H1 (cell line): ENCODE data around the gene CTDSP1. TPM values are rescaled to one million over a fixed set of nuclear protein-coding genes. Genes with fewer than 3 reads are reported as not detected.
A peak's percentile ranks its signal among the peaks of the same experiment; 100 is the strongest.

Experiments
- CTCF ChIA-PET: fragments of 300-600 bp; sonication (Branson Sonifier 250); formaldehyde crosslinking; loops from one replicate; lab custom pipeline; 2021; ENCODE audit not compliant: partially characterized antibody; lab: Charles Lee
- POLR2A ChIA-PET: fragments of 300-600 bp; sonication (Branson Sonifier 250); formaldehyde crosslinking; loops from one replicate; lab custom pipeline; 2021; ENCODE audit warnings: inconsistent platforms; ENCODE audit not compliant: partially characterized antibody; lab: Charles Lee
- DNase-seq, 2 experiments: peaks; one replicate each; pipeline versions ENCODE4 v3.0.0 to v3.0.0-alpha.2; 2010 to 2022; ENCODE audit warnings: low spot score in 2 of 2, low read depth in 1 of 2, mixed read lengths in 1 of 2
- FAIRE-seq: peaks from 2 replicates; lab custom pipeline; 2011; peaks lifted over from hg19 to GRCh38; lab: Jason Lieb, UNC
- H2AFZ ChIP-seq: 2 replicates; pipeline ENCODE4 v1.8.1; 2012; ENCODE audit warnings: low read length, inconsistent platforms
- H2AK5ac ChIP-seq: 2 replicates; pipeline ENCODE4 v1.6.1; 2013; ENCODE audit warnings: low read depth, low read length
- H2BK120ac ChIP-seq: replicated peaks from 2 replicates; pipeline ENCODE3; 2013; ENCODE audit warnings: low read depth, low read length, inconsistent platforms
- H2BK12ac ChIP-seq: 2 replicates; pipeline ENCODE4 v1.6.1; 2013; ENCODE audit warnings: low read depth, low read length
- H2BK15ac ChIP-seq: 2 replicates; pipeline ENCODE4 v1.6.1; 2013; ENCODE audit warnings: low read length
- H2BK20ac ChIP-seq: 2 replicates; pipeline ENCODE4 v1.6.1; 2013; ENCODE audit warnings: low read length
- H2BK5ac ChIP-seq: 2 replicates; pipeline ENCODE4 v1.6.1; 2013; ENCODE audit warnings: low read depth, low read length
- H3K14ac ChIP-seq: 2 replicates; pipeline ENCODE4 v1.6.1; 2013; ENCODE audit warnings: inconsistent platforms; ENCODE audit not compliant: insufficient read length
- H3K18ac ChIP-seq: 2 replicates; pipeline ENCODE4 v1.6.1; 2013; ENCODE audit warnings: low read length; ENCODE audit errors: extremely low read depth
- H3K23ac ChIP-seq: 2 replicates; pipeline ENCODE4 v1.6.1; 2013; ENCODE audit warnings: inconsistent platforms; ENCODE audit not compliant: insufficient read length
- H3K23me2 ChIP-seq: 2 replicates; pipeline ENCODE4 v1.6.1; 2013; ENCODE audit warnings: low read depth, low read length
- H3K27ac ChIP-seq: 2 replicates; pipeline ENCODE4 v1.6.1; 2011; ENCODE audit warnings: low read depth, low read length, inconsistent platforms
- H3K27me3 ChIP-seq, 4 experiments: replicated peaks in 1 of 4; 1 replicate in 1 of 4; 2 replicates in 3 of 4; pipeline versions ENCODE4 v1.6.1 to v1.8.1; 2011 to 2013; ENCODE audit warnings: low read length in 3 of 4, mild to moderate bottlenecking in 3 of 4, inconsistent platforms in 2 of 4, mixed read lengths in 2 of 4, moderate library complexity in 1 of 4; ENCODE audit not compliant: control insufficient read depth in 3 of 4, insufficient read depth in 3 of 4; ENCODE audit errors: extremely low read depth in 1 of 4
- H3K36me3 ChIP-seq, 4 experiments: 2 replicates each; pipeline versions ENCODE4 v1.6.1 to v1.8.1; 2011 to 2013; ENCODE audit warnings: mild to moderate bottlenecking in 4 of 4, low read length in 3 of 4, moderate library complexity in 2 of 4, control low read depth in 1 of 4, inconsistent platforms in 1 of 4; ENCODE audit not compliant: insufficient read depth in 4 of 4, control insufficient read depth in 2 of 4
- H3K4ac ChIP-seq: replicated peaks from 2 replicates; pipeline ENCODE3; 2013; ENCODE audit warnings: low read length, low read depth, mixed read lengths, inconsistent platforms; ENCODE audit not compliant: insufficient read length
- H3K4me1 ChIP-seq, 4 experiments: replicated peaks in 1 of 4; 1 replicate in 1 of 4; 2 replicates in 3 of 4; pipeline versions ENCODE4 v1.6.1 to v1.8.1; 2011 to 2013; ENCODE audit warnings: low read length in 3 of 4, inconsistent platforms in 2 of 4, mixed read lengths in 1 of 4; ENCODE audit not compliant: insufficient read depth in 4 of 4, control insufficient read depth in 3 of 4
- H3K4me2 ChIP-seq, 2 experiments: 2 replicates each; pipeline versions ENCODE4 v1.6.1 to v1.8.1; 2011 to 2013; ENCODE audit warnings: low read depth in 2 of 2, low read length in 2 of 2, control low read depth in 1 of 2, inconsistent platforms in 1 of 2, mild to moderate bottlenecking in 1 of 2; ENCODE audit not compliant: insufficient read depth in 1 of 2
- H3K4me3 ChIP-seq, 4 experiments: fragments of 200-600, 300-600 bp in 1 of 4; sonication (generic), shearing (Covaris generic), sonication (Bioruptor Twin) in 1 of 4; 2 replicates each; pipeline versions ENCODE4 v1.5.1 to v1.8.1; 2011 to 2016; ENCODE audit warnings: low read length in 4 of 4, low read depth in 3 of 4, control low read depth in 2 of 4, inconsistent platforms in 2 of 4, mild to moderate bottlenecking in 2 of 4, mixed read lengths in 1 of 4, moderate library complexity in 1 of 4; ENCODE audit not compliant: insufficient read depth in 2 of 4; ENCODE audit errors: extremely low read depth in 1 of 4
- H3K56ac ChIP-seq: replicated peaks from 2 replicates; pipeline ENCODE3; 2013; ENCODE audit warnings: low read depth, mild to moderate bottlenecking, mixed read lengths, low read length, inconsistent platforms; ENCODE audit not compliant: insufficient read length
- H3K79me1 ChIP-seq: 2 replicates; pipeline ENCODE4 v1.6.1; 2013; ENCODE audit warnings: low read depth, low read length, control low read depth
- H3K79me2 ChIP-seq, 2 experiments: 2 replicates each; pipeline versions ENCODE4 v1.6.1 to v1.8.1; 2012 to 2013; ENCODE audit warnings: low read length in 2 of 2, mild to moderate bottlenecking in 2 of 2, inconsistent platforms in 1 of 2; ENCODE audit not compliant: insufficient read depth in 2 of 2, control insufficient read depth in 1 of 2
- H3K9ac ChIP-seq, 4 experiments: replicated peaks in 1 of 4; 1 replicate in 1 of 4; 2 replicates in 3 of 4; pipeline versions ENCODE4 v1.6.1 to v1.8.1; 2011 to 2013; ENCODE audit warnings: low read depth in 3 of 4, low read length in 3 of 4, control low read depth in 2 of 4, mild to moderate bottlenecking in 2 of 4, moderate library complexity in 2 of 4, inconsistent platforms in 1 of 4; ENCODE audit errors: extremely low read depth in 1 of 4
- H3K9me3 ChIP-seq, 2 experiments: 2 replicates each; pipeline versions ENCODE4 v1.6.1 to v1.8.1; 2012 to 2013; ENCODE audit warnings: mild to moderate bottlenecking in 2 of 2, moderate library complexity in 2 of 2, control low read depth in 1 of 2, inconsistent platforms in 1 of 2, low read depth in 1 of 2, low read length in 1 of 2, mixed read lengths in 1 of 2; ENCODE audit not compliant: insufficient read depth in 2 of 2
- H4K20me1 ChIP-seq, 2 experiments: replicated peaks in 1 of 2; 2 replicates each; pipeline versions ENCODE3 to v1.8.1; 2011 to 2013; ENCODE audit warnings: inconsistent platforms in 2 of 2, low read length in 2 of 2, mild to moderate bottlenecking in 1 of 2; ENCODE audit not compliant: insufficient read depth in 2 of 2, control insufficient read depth in 1 of 2
- H4K5ac ChIP-seq: 2 replicates; pipeline ENCODE4 v1.6.1; 2013; ENCODE audit warnings: low read length, low read depth, mixed read lengths, inconsistent platforms; ENCODE audit not compliant: insufficient read length
- H4K8ac ChIP-seq: 2 replicates; pipeline ENCODE4 v1.8.0; 2013; ENCODE audit warnings: mild to moderate bottlenecking, moderate library complexity, low read length, inconsistent platforms; ENCODE audit not compliant: insufficient read depth; ENCODE audit errors: extremely low read depth
- H4K91ac ChIP-seq: replicated peaks from 2 replicates; pipeline ENCODE3; 2013; ENCODE audit warnings: low read length, mixed read lengths, inconsistent platforms; ENCODE audit not compliant: insufficient read length
- ASH2L ChIP-seq: fragments of 200-600, 300-600 bp; sonication (generic); IDR thresholded peaks from one replicate; pipeline ENCODE4 v1.7.1; 2017; ENCODE audit warnings: low read length
- CBX5 ChIP-seq: fragments of 300-800, 300-1000 bp; sonication (generic); IDR thresholded peaks from 2 replicates; pipeline ENCODE4 v1.7.1; 2016; ENCODE audit warnings: antibody characterized with exemption, low read length, low read depth
- EGR1 ChIP-seq: IDR thresholded peaks from 2 replicates; pipeline ENCODE4 v1.6.1; 2011; ENCODE audit warnings: low read depth, low read length, borderline replicate concordance
- PHF8 ChIP-seq: fragments of 200-600 bp; sonication (generic); conservative IDR thresholded peaks from 2 replicates; pipeline ENCODE4 v1.7.1; 2012; ENCODE audit warnings: low read depth, mild to moderate bottlenecking, inconsistent platforms, low read length, moderate library complexity
- SIRT6 ChIP-seq: IDR thresholded peaks from one replicate; pipeline ENCODE4 v1.7.1; 2012; ENCODE audit warnings: low read length, inconsistent platforms
- SUZ12 ChIP-seq: fragments of 200-600 bp; sonication (generic); IDR thresholded peaks from 2 replicates; pipeline ENCODE4 v1.6.1; 2012; ENCODE audit warnings: mild to moderate bottlenecking, inconsistent platforms, low read length, moderate library complexity, mixed read lengths
- TBP ChIP-seq: IDR thresholded peaks from 2 replicates; pipeline ENCODE4 v1.6.1; 2011; ENCODE audit warnings: low read depth, low read length, improper control_type of control experiment
- TCF12 ChIP-seq: IDR thresholded peaks from 2 replicates; pipeline ENCODE4 v1.6.1; 2011; ENCODE audit warnings: low read depth, mild to moderate bottlenecking, low read length
- WGBS, 2 experiments: shearing (Covaris generic) in 1 of 2; methylation state at CpG; one replicate each; pipeline versions ENCODE4 v1.1.6 to v1.1.7; 2013 to 2015; ENCODE audit warnings: low lambda C conversion rate in 2 of 2, mixed read lengths in 2 of 2, inconsistent platforms in 1 of 2, low coverage in 1 of 2, missing lambda C conversion rate in 1 of 2; ENCODE audit not compliant: insufficient replicate concordance in 2 of 2, insufficient coverage in 1 of 2, insufficient read length in 1 of 2; ENCODE audit errors: extremely low coverage in 1 of 2, missing lambda C conversion rate in 1 of 2; 5-methylcytosine and 5-hydroxymethylcytosine counted together
- polyA plus RNA-seq, 7 experiments: library from polyadenylated mRNA; depleted of rRNA in 3 of 7; stranded (reverse) in 5 of 7; unstranded in 2 of 7; fragments of >200 nt in 5 of 7; fragments of 200-250 nt in 2 of 7; gene quantifications; 1 replicate in 5 of 7; 2 replicates in 1 of 7; 4 replicates in 1 of 7; pipeline versions ENCODE4 v1.2.1 to v1.2.3, GENCODE V29; 2011 to 2013; ENCODE audit warnings: missing spikeins in 2 of 7, mixed read lengths in 2 of 7
- total RNA-seq: library from RNA; stranded (reverse); fragmentation: NEBNext Ultra II Directional; extraction: Animal tissue kit (Norgen Biotek cat#: 25700); gene quantifications from 2 replicates; pipeline ENCODE4 v1.2.1, GENCODE V29; 2021
- TF ChIP-seq, protein P1 (sequence below): IDR thresholded peaks from 2 replicates; pipeline ENCODE4 v1.6.1; 2012; ENCODE audit warnings: inconsistent platforms

The CTDSP1 gene
- total and polyA plus RNA-seq, 2 of the 8 experiments (the other 6 are each of a cell fraction or from before 2014, with no cell fraction given), result 20.3 to 35.2 TPM

DNA sequence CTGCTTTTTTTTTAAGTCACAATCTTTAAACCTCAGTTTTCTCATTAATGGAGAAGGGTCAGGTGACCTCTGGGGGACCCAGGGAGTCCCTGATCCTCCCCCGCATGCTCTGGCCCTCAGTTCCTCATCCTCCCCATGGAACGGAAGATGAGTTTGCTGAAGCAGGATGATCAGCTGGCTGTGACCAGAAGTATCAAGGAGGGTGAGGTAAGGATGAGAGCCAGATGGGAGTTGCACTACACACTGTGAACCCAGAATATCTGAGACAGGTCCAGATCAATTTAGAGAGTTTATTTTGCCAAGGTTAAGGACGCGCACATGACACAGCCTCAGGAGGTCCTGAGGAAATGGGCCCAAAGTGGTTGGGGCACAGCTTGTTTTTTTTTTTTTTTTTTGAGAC is 39.2 kb upstream of the CTDSP1 start:
- H3K4me2 ChIP-seq, result no peak overlapping the region
- H3K9ac ChIP-seq, result no peak overlapping the region
- no peak overlapping the region for H4K8ac ChIP-seq
- H4K91ac ChIP-seq, result no peak overlapping the region
- H3K18ac ChIP-seq, result no peak overlapping the region
- H3K79me2 ChIP-seq, result no peaks in the 10 kb centered on the region
- no peaks in the 10 kb centered on the region for H3K9me3 ChIP-seq
- no peak overlapping the region for H3K56ac ChIP-seq
- no peak overlapping the region for H2BK12ac ChIP-seq
- no peaks in the 10 kb centered on the region for H3K79me1 ChIP-seq
- no peaks in the 10 kb centered on the region for H3K23me2 ChIP-seq
- WGBS, 2 experiments, result 93% methylated on average over 4 of the region's 4 CpGs; no CpG with 5 or more reads in 1 of the 2 experiments
- no peak overlapping the region for H2BK120ac ChIP-seq
- H2AK5ac ChIP-seq, result no peak overlapping the region
- no peak overlapping the region for H3K4me3 ChIP-seq
- H3K23ac ChIP-seq, result no peak overlapping the region
- ChIA-PET POLR2A (interaction anchor here (1.4 kb wide), 1 partner anchor 35 kb away, joined by 3 read pairs; no protein-coding TSS in a partner anchor), CTCF (interaction anchor here (0.9 to 11.9 kb wide), 3 partner anchors 22 to 62 kb away, joined by 3 to 192 read pairs (median 7); no protein-coding TSS in a partner anchor)
- H3K27me3 ChIP-seq, result no peaks in the 10 kb centered on the region; a peak in 1 of 7 replicates
- H2BK5ac ChIP-seq, result no peak overlapping the region
- H2BK20ac ChIP-seq, result 0 out of 2 replicates have a peak overlapping the region, but pooled peaks have one; percentile 32
- no peak overlapping the region for H3K4ac ChIP-seq
- H3K14ac ChIP-seq, result no peak overlapping the region
- no peaks in the 10 kb centered on the region for H3K36me3 ChIP-seq
- DNase-seq (no peak), FAIRE-seq (no peak)
- H2BK15ac ChIP-seq, result no peak overlapping the region
- H4K20me1 ChIP-seq, result no peaks in the 10 kb centered on the region
- H2AFZ ChIP-seq, result no peak overlapping the region
- no peak for TF ChIP-seq TBP
- TF ChIP-seq SUZ12, result no peak
- TF ChIP-seq SIRT6, result no peak
- TF ChIP-seq PHF8, result no peak
- TF ChIP-seq, protein P1, sequence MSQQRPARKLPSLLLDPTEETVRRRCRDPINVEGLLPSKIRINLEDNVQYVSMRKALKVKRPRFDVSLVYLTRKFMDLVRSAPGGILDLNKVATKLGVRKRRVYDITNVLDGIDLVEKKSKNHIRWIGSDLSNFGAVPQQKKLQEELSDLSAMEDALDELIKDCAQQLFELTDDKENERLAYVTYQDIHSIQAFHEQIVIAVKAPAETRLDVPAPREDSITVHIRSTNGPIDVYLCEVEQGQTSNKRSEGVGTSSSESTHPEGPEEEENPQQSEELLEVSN, result no peak
- no peak for TF ChIP-seq ASH2L
- TF ChIP-seq TCF12, result no peak
- no peak for TF ChIP-seq EGR1
- TF ChIP-seq CBX5, result no peak
- H3K27ac ChIP-seq, result no peak overlapping the region
- H3K4me1 ChIP-seq, result peaks cover 0 to 13% (median 6%) of the 10 kb centered on the region in 4 experiments; a peak in 6 of 7 replicates
- H4K5ac ChIP-seq, result no peak overlapping the region
